Pancreas (tissue), 10 donors: ENCODE measurements around the gene NEK6. TPM values are rescaled to one million over a fixed set of nuclear protein-coding genes. Genes with fewer than 3 reads are reported as not detected.
A peak's percentile ranks its signal among the peaks of the same experiment; 100 is the strongest.

ENCODE experiments used
- ATAC-seq, 4 donors: fragments of 200-7000 bp; cut with Tn5 transposase; one replicate each; pipeline versions ENCODE4 v1.8.0 to v1.9.1; 2020; ENCODE audit warnings: mild to moderate bottlenecking in 4 of 4, moderate library complexity in 4 of 4
- DNase-seq, 6 donors: peaks; one replicate each; pipeline ENCODE4 v3.0.0-alpha.2; 2020
- FAIRE-seq: peaks from 2 replicates; lab custom pipeline; 2012; peaks lifted over from hg19 to GRCh38; lab: Jason Lieb, UNC
- H3K27ac ChIP-seq, 4 donors: fragments of 200-600 bp; sonication (generic); 1 replicate in 3 of 4; 2 replicates in 1 of 4; pipeline versions ENCODE4 v1.5.0 to v1.8.0; 2020
- H3K27me3 ChIP-seq, 4 donors: fragments of 200-600 bp; one replicate each; pipeline ENCODE4 v1.8.0; 2021
- H3K36me3 ChIP-seq, 3 donors: fragments of 200-600 bp; sonication (generic) in 1 of 3; one replicate each; pipeline versions ENCODE4 v1.5.0 to v1.8.0; 2020 to 2021
- H3K4me1 ChIP-seq, 3 donors: fragments of 200-600 bp; one replicate each; pipeline ENCODE4 v1.8.0; 2021
- H3K4me3 ChIP-seq, 4 donors: fragments of 200-600 bp; sonication (generic) in 2 of 4; one replicate each; pipeline versions ENCODE4 v1.5.0 to v1.8.0; 2020 to 2021
- H3K9me3 ChIP-seq, 4 donors: fragments of 200-600 bp; one replicate each; pipeline ENCODE4 v1.8.0; 2021
- CTCF ChIP-seq, 4 donors: fragments of 200-600 bp; sonication (generic) in 3 of 4; IDR thresholded peaks; one replicate each; pipeline versions ENCODE4 v1.5.0 to v1.8.0; 2021; ENCODE audit warnings: antibody characterized with exemption in 4 of 4
- WGBS, 2 donors: extraction: QIAGEN DNeasy Blood & Tissue Kit; methylation state at CpG; one replicate each; pipeline ENCODE4 v1.1.7; 2013; 5-methylcytosine and 5-hydroxymethylcytosine counted together
- intact Hi-C, 3 donors: fragments of 100-400 bp; cut with DNase I; formaldehyde crosslinking; loops; one replicate each; pipeline versions ENCODE4 v1.11.1 to v1.14.2; 2022
- polyA plus RNA-seq, 2 donors: library from polyadenylated mRNA; stranded (reverse); fragments of 200-250 nt; gene quantifications; one replicate each; pipeline ENCODE4 v1.2.3, GENCODE V29; 2013
- total RNA-seq, 6 donors: library from RNA; stranded (reverse); fragmentation: NEBNext Ultra II Directional in 4 of 6; extraction: Animal tissue kit (Norgen Biotek cat#: 25700) in 4 of 6; gene quantifications; one replicate each; pipeline versions ENCODE4 v1.2.1 to v1.2.4, GENCODE V29; 2021 to 2023
- donor health status: healthy with polysubstance abuse.
- donor health status: DM: no; HTN: no; CAD: no; lungs with moderate emphysema.
- donor health status: DM: no; HTN: no; CAD: no.
- donor health status: control.
- donor health status: control.
- donor health status: Bipolar disorder and iron deficiency.
- donor health status: DM: yes; HTN: yes; CAD: no.
- donor health status: DM: no; HTN: no; CAD: no.
- donor health status: DM: no; HTN: no; CAD: no.
- donor health status: DM: yes; HTN: yes; CAD: no.

NEK6 gene
- total and polyA plus RNA-seq, 8 donors: 7.8 to 67.0 (median 29.7) TPM

- no peak for TF ChIP-seq CTCF (IDR thresholded peaks at IDR 0.05)
- Histone ChIP-seq H3K9me3 (no peaks in the 10 kb centered on the region), H3K4me1 (peaks cover 24 to 57% (median 39%) of the 10 kb centered on the region in 3 donors), H3K4me3 (peak overlapping the region in 1 of 4 donors; percentile 2), H3K27me3 (no peaks in the 10 kb centered on the region), H3K36me3 (no peaks in the 10 kb centered on the region), H3K27ac (peak overlapping the region; percentile 46 to 86 (median 76))
- WGBS, 2 donors: 29 to 56% methylated on average over 10 of the region's 10 CpGs
- intact Hi-C loops: no loop called here
- FAIRE-seq (no peak), DNase-seq (peak; percentile 56 to 98 (median 96)), ATAC-seq (peak; percentile 76 to 83 (median 78))
Measured at GRCh38 chr9:124222918-124223720, 34.6 kb upstream of the NEK6 start.

GRCh38 chr9:124225945-124226344 lies 31.8 kb upstream of the NEK6 start:
- TF ChIP-seq CTCF (IDR thresholded peaks at IDR 0.05): no peak
- no peaks in the 10 kb centered on the region for H3K27me3 ChIP-seq
- no peaks in the 10 kb centered on the region for H3K9me3 ChIP-seq
- no peak overlapping the region for H3K27ac ChIP-seq
- intact Hi-C loops: no loop called here
- ATAC-seq (no peak), FAIRE-seq (no peak), DNase-seq (no peak)
- H3K4me1 ChIP-seq: peaks cover 15 to 29% (median 24%) of the 10 kb centered on the region in 3 donors
- no peaks in the 10 kb centered on the region for H3K36me3 ChIP-seq
- H3K4me3 ChIP-seq: no peak overlapping the region

- 68 to 98% methylated on average over 2 of the region's 2 CpGs for WGBS, 2 donors
Measured at GRCh38 chr9:124228516-124228915, 29.2 kb upstream of the NEK6 start.

GRCh38 chr9:124231095-124231737 lies 26.5 kb upstream of the NEK6 start:
- 93 to 94% methylated on average over 8 of the region's 8 CpGs for WGBS, 2 donors
- H3K9me3 ChIP-seq: no peaks in the 10 kb centered on the region
- H3K4me3 ChIP-seq: no peak overlapping the region
- no peak overlapping the region for H3K27ac ChIP-seq
- no peak for ATAC-seq
- no peak for TF ChIP-seq CTCF (IDR thresholded peaks at IDR 0.05)
- H3K27me3 ChIP-seq: no peaks in the 10 kb centered on the region
- DNase-seq: no peak
- no peak for FAIRE-seq
- no peaks in the 10 kb centered on the region for H3K36me3 ChIP-seq
- no peaks in the 10 kb centered on the region for H3K4me1 ChIP-seq
- intact Hi-C loops: no loop called here

More at GRCh38 chr9:124228516-124228915, 29.2 kb upstream of the NEK6 start:
- DNase-seq: peak in 1 of 6 donors; percentile 20
- no peak for ATAC-seq
- intact Hi-C loops: no loop called here
- TF ChIP-seq CTCF (IDR thresholded peaks at IDR 0.05): no peak
- no peaks in the 10 kb centered on the region for H3K27me3 ChIP-seq
- FAIRE-seq: no peak
- H3K4me3 ChIP-seq: no peak overlapping the region
- H3K27ac ChIP-seq: no peak overlapping the region
- no peaks in the 10 kb centered on the region for H3K9me3 ChIP-seq
- no peaks in the 10 kb centered on the region for H3K36me3 ChIP-seq
- H3K4me1 ChIP-seq: peaks cover 0 to 7% (median 5%) of the 10 kb centered on the region in 3 donors
